Stimulated activated CD8-positive, alpha-beta memory T cell treated with anti-CD3 and anti-CD28 coated beads, Interleukin-7, amount 100 ng/mL, for 4 hours (primary cell): Measurements from ENCODE around the gene SULT1E1.

Source experiments
- DNase-seq, 2 donors: peaks; one replicate each; pipeline ENCODE4 v3.0.0-alpha.2; 2020; ENCODE audit warnings: low read depth in 2 of 2

The SULT1E1 gene, protein sequence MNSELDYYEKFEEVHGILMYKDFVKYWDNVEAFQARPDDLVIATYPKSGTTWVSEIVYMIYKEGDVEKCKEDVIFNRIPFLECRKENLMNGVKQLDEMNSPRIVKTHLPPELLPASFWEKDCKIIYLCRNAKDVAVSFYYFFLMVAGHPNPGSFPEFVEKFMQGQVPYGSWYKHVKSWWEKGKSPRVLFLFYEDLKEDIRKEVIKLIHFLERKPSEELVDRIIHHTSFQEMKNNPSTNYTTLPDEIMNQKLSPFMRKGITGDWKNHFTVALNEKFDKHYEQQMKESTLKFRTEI

GRCh38 chr4:69860052-69860451 lies at the start of gene SULT1E1:
SULT1E1 (minus strand) TSS chr4:69860145; CDS start chr4:69857644, 2,501 bp downstream.
- DNase-seq = no peak

- DNase-seq = no peak
Measured at GRCh38 chr4:69909195-69909594, 49.2 kb upstream of the SULT1E1 start.

- no peak for DNase-seq
Measured at GRCh38 chr4:69907151-69907550, 47.2 kb upstream of the SULT1E1 start.

- DNase-seq = no peak
Measured at GRCh38 chr4:69896530-69897116, 36.7 kb upstream of the SULT1E1 start.

- DNase-seq = no peak
Measured at GRCh38 chr4:69894721-69895120, 34.8 kb upstream of the SULT1E1 start.

DNA sequence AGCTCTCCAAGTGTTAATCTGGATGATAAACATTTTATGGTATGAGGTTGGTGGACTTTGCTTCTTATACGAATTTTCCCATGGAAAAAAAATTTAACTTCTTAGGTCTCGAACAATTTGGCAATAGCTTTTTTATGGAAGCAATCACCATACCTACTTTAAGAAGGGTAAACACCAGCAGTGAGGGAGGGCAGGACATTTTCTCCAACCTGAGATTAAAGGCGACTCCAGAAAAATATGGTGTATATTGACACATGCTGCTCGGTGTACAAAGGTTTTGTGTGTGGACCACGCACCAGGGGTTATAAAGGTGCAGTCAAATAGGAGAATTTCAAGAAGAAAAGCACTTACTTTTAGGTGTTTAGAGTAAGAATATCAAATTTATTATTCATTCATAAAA lies 34.2 kb upstream of the SULT1E1 start:
- no peak for DNase-seq

GRCh38 chr4:69888336-69888735 lies 28.4 kb upstream of the SULT1E1 start:
- DNase-seq = no peak

DNA sequence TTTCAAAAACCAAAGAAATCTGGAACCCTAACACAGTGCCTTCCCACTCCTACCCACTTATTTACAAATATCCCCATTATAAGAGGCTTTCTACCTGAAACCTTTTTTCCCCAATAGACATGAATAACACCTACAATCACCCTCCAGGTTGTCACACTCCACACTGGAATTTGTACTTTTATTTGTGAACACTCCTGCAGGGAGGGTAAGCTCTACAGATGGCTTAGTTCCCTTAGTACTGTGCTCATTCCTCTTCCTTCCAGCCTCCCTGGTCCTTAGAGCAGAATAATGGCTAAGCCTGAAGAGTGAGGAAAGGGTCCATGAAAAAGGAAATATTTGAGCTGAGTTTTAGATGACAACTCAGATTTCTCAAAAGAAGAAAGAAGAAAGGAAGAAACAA lies 22.2 kb upstream of the SULT1E1 start:
- DNase-seq = no peak

DNA sequence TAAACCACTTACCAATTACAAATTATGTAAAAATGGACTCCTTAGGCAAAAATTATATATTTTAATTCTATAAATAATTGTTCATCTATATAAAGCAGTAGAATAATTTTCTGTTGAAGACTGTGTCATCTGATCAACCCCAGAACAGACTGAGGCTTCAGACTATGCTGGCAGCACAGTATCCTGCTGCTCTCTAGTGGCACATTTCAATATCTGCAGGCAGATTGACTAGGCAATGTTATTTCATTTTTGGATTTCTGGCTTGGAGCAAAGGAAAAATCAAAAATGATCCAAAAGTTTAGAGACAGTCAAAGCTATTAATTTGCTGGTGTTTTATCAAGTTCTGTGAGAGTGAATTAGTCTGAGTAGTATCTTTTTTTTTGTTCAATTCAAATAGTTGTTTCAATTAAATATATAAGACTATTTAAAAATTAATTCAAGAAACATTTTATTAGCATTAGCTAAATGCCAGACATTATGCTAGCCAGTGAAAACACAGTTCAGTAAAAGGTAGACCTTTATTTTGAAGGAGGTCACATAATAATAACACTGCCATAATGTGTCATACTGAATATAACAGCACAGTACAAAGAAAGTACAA lies 21.3 kb upstream of the SULT1E1 start:
- DNase-seq = no peak

DNA sequence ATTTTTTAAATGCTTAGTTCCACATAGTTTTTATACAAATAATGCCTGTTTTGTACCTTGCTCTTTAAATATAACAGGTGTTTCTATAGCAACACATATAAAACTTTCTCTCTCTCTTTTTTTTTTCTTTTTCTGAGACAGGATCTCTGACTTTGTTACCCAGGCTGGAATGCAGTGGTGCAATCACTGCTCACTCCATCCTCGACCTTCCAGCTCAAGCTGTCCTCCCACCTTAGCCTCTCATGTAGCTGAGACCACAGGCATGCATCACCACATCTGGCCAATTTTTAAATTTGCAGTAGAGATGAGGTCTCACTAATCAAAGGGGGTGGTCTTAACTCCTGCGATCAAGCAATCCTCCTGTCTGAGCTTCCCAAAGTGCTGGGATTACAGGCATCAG lies 18.3 kb upstream of the SULT1E1 start:
- no peak for DNase-seq

- no peak for DNase-seq
Measured at GRCh38 chr4:69877453-69877852, 17.5 kb upstream of the SULT1E1 start.

DNA sequence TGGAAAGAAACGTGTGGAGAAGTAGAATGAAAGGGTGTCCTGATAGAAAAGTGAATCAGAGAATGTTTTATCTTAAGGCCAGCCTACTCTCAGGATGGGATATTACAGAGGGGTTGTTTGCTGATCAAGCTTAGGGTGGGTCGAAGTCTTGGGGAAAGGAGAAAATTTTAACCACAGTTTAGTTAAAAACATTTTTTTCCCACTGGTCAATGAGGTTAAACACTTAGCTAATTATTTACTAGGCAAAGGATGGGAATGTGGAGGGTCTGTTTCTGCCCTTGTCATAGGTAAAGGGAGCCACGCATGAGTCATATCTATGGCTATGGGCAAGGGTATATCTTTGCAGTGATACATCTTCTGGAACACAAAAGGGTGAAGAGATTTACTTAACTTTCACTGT lies 16.1 kb upstream of the SULT1E1 start:
- no peak for DNase-seq

DNA sequence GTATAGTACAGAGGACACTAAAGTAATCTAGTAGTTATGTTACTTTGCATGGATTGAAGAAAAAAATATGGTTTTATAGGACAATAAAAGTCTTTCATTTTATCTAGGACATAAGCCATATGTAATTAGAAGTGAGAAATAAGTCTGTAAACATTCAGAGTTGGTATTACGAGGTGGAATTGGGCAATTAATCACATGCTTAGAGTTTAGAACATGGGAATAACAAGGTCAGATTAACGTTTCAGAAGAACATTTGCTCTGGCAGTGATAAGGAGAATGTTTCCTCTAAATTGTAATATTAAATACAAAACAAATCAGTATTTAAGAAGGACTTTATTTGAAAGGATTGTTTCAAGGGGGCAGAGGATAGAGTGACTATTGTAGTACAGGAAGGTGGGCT lies 15.6 kb upstream of the SULT1E1 start:
- DNase-seq = no peak

DNA sequence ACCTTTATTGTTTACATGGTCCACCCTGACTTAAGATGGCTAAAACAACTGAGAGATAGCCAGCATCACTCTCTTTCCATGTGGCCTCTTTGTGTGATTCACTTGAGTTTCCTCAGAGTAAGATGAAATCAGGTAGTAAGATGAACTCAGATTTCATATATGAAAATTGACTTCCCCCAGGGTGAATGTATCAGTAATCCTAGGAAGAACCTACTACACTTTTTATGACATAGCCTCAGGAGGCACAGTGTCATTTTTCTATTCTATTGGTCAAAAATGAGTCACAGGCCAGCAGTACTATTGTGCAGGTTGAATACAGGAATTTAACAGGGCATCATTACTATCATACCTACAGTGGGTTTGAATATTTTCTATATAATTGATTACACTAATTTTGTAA lies 14.6 kb upstream of the SULT1E1 start:
- no peak for DNase-seq

GRCh38 chr4:69861756-69862155 lies 1.8 kb upstream of the SULT1E1 start:
- DNase-seq = no peak

DNA sequence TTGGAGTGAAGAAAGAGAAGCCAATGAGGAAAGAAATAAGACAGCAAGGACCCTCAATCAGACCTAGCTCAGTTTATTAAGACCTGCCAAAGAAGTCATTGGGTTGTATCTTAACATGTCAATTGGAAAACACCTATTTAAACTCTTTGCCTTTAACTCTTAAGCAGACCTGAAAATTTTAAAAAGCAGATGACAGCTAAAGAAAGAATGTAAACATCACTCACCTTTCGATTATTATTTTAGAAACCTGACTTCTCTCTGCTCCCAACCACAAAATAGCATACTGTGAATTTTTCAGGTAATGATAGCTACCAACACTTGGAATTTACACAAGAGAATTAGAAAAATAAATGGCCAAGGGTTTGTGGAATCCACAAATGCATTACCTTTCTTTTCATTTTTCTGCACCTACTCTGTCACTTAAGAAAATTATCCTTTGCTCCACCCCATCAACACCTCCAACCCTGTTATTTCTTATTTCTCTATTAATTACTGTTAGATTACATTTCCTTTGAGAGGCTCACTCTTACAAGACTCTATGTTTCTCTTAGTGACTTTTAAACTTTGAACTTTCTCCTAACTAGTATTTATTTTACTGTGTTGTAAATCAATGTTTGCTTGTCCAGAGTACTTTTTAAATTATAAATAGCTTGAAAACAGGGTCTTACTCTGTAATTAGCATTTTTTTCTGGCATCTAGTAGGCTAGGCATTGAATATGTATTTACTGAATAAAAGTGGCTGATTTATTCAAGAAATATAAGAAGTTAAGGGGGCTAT lies 765 bp upstream of the SULT1E1 start:
- DNase-seq = no peak

DNA sequence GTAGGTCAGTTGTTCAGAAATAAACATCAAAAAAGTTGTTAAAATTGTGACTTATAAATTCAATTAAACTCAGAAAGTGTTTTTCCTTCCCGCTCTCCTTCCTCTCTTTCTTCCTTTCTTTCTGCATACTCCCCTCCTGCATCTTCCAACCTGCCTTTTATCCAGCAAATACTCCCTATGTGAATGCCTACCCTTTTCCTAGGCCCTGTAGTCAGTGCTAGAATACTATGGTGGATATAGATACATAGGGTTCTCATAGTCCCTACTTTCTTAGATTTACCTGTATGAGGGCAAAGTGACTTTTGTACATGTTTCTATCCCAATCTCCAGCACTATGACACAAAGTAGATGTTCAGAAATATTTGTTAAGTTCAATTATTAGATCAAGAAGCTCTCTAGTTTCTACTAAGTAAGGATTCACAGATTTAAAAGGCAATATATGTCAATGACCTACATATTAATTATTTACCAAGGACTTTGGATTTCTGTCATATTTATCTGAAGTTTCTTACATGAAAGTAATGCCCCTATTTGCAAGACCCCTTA lies 732 bp downstream of the SULT1E1 start:
- DNase-seq = no peak

DNA sequence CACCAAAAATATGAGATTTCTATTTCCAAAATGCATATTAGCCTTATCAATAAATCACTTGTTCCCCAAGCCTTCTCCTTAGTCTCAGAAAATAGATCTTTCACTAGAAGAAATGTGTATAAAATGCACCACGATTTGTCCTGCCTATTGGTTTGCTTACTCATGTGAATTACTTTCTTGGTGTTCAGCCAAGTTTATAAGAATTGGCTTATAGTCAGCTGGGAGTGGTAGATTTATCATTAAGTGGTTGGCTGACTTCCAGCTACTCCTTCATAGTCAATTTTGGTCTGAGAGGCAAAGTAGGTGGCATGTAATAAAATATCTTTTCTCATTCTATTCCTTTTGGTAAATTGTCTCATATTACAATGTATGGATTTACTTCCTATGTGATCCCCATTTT lies 1.3 kb downstream of the SULT1E1 start:
- no peak for DNase-seq

- no peak for DNase-seq
Measured at GRCh38 chr4:69855822-69856221, 4.1 kb downstream of the SULT1E1 start.

GRCh38 chr4:69849969-69850368 lies 10.0 kb downstream of the SULT1E1 start:
- no peak for DNase-seq

GRCh38 chr4:69849297-69849696 lies 10.6 kb downstream of the SULT1E1 start:
- DNase-seq = no peak

DNA sequence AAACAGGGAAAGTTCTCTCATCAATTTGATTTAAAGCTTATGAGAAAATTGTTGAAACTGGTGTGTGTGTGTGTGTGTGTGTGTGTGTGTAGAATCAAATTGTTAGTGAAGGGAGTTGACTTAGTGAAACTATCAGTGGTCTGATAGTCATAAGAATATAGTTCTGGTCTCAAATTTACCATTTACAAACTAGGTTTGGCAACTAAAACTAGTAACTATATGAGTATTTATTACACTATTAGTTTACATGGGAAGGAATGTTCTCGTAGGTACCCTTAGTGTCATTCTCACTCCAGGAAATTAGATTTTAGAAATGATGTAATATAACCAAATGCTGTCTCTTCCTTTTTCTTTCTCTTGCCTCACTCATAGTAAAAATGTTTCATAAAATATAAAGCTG lies 11.9 kb downstream of the SULT1E1 start:
- DNase-seq = no peak
